Gastrocnemius medialis (tissue), 4 donors: Measurements from ENCODE around the gene DRGX.

Experiments used
- POLR2A ChIP-seq, 2 donors: fragments of 450-650 bp; IDR thresholded peaks; one replicate each; pipeline ENCODE4 v1.6.1; 2017; ENCODE audit warnings: antibody characterized with exemption in 2 of 2, mild to moderate bottlenecking in 2 of 2, moderate library complexity in 2 of 2
- TF ChIP-seq, protein P1 (sequence below), 5 experiments: fragments of 450-650 bp in 3 of 5; fragments of 200-600 bp in 2 of 5; sonication (generic) in 2 of 5; IDR thresholded peaks in 4 of 5; conservative IDR thresholded peaks in 1 of 5; 1 replicate in 4 of 5; 2 replicates in 1 of 5; pipeline ENCODE4 v1.5.1; 2016 to 2019; ENCODE audit warnings: antibody characterized with exemption in 5 of 5, mild to moderate bottlenecking in 3 of 5, moderate library complexity in 3 of 5

DNA sequence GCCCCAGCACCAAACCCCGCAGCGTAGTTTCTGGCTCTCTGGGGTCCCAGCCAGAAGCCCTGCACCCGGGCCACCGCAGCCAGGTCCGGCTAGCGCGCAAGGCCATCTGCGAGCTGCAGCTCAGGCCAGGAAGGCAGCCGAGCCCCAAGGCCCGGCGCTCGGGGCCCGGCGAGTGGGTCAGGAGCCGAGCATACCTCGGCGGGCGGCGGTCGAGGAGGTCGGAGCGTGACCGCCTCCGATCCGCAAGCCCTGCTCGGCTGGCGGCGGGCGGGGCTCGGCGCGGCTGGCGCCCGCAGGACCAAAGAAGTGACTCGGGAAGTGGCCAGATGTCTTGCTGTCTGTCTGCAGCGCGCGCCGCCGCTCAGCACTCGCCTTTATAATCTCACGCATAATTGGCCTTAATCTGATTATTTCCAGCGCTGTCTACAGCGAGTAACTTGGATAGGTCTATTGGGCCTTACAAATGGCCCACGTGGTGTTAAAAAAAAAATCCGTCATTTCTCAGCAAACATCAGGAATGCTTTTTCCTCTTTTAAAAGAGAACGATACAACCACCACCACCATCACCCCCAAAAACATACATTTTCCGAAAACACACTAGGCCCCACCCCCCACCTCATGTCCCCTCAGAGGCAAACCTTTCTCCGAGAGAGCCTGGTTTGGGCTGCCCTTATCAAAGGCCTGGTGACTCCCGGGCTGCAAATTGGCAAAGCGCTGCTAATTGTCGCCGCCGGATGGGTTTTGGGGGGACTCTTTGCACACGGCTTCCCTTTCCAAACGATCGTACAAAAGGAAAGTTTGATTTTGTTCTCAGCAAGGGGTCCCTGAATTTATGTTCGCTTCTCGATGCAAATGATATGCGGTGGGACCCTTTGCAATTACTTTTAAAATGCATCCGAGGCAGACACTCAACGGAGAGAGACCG lies at the start of gene DRGX:
- TF ChIP-seq, protein P1, sequence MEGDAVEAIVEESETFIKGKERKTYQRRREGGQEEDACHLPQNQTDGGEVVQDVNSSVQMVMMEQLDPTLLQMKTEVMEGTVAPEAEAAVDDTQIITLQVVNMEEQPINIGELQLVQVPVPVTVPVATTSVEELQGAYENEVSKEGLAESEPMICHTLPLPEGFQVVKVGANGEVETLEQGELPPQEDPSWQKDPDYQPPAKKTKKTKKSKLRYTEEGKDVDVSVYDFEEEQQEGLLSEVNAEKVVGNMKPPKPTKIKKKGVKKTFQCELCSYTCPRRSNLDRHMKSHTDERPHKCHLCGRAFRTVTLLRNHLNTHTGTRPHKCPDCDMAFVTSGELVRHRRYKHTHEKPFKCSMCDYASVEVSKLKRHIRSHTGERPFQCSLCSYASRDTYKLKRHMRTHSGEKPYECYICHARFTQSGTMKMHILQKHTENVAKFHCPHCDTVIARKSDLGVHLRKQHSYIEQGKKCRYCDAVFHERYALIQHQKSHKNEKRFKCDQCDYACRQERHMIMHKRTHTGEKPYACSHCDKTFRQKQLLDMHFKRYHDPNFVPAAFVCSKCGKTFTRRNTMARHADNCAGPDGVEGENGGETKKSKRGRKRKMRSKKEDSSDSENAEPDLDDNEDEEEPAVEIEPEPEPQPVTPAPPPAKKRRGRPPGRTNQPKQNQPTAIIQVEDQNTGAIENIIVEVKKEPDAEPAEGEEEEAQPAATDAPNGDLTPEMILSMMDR (IDR thresholded peaks at IDR 0.05 in 4 of 5, conservative IDR thresholded peaks at IDR 0.05 in 1 of 5) = no peak
- no peak for TF ChIP-seq POLR2A (IDR thresholded peaks at IDR 0.05)
